Activated T-cell treated with anti-CD3 and anti-CD28 coated beads for 1 hour (primary cell): ENCODE measurements around the gene MIPEP.
"Not testable (repeated sequence)": the region's sequence is repeated elsewhere in the genome, so short reads cannot be mapped to it uniquely, and the experiment has no call there.

Experiments used
- DNase-seq: peaks from one replicate; pipeline ENCODE4 v3.0.0-alpha.2; 2020; ENCODE audit warnings: low read depth

Gene MIPEP

GRCh38 chr13:23888658-23889614, at the start of gene MIPEP:
TSS of gene MIPEP (minus strand) at chr13:23889400. CDS start at chr13:23889320, 80 bp downstream.
- peak; percentile 81 for DNase-seq

GRCh38 chr13:23934520-23934919, 45.3 kb upstream of the MIPEP start:
- DNase-seq, result no peak

- DNase-seq, result no peak
Measured at GRCh38 chr13:23928985-23929384, 39.8 kb upstream of the MIPEP start.

GRCh38 chr13:23923031-23923430, 33.8 kb upstream of the MIPEP start:
- DNase-seq, result no peak

GRCh38 chr13:23922005-23922932, 33.1 kb upstream of the MIPEP start:
- no peak for DNase-seq

- no peak for DNase-seq
Measured at GRCh38 chr13:23921451-23921888, 32.3 kb upstream of the MIPEP start.

GRCh38 chr13:23919006-23919405, 29.8 kb upstream of the MIPEP start:
- no peak for DNase-seq

- DNase-seq, result no peak
Measured at GRCh38 chr13:23918208-23918607, 29.0 kb upstream of the MIPEP start.

- DNase-seq, result no peak
Measured at GRCh38 chr13:23915308-23915707, 26.1 kb upstream of the MIPEP start.

GRCh38 chr13:23912469-23912868, 23.3 kb upstream of the MIPEP start:
- no peak for DNase-seq

GRCh38 chr13:23909606-23910005, 20.4 kb upstream of the MIPEP start:
- no peak for DNase-seq

GRCh38 chr13:23905766-23906165, 16.6 kb upstream of the MIPEP start:
- DNase-seq, result no peak

GRCh38 chr13:23903906-23904280, 14.7 kb upstream of the MIPEP start:
- DNase-seq, result no peak

GRCh38 chr13:23902975-23903905, 14.0 kb upstream of the MIPEP start:
- no peak for DNase-seq

GRCh38 chr13:23901365-23901764, 12.2 kb upstream of the MIPEP start:
- DNase-seq, result no peak

- no peak for DNase-seq
Measured at GRCh38 chr13:23899555-23899954, 10.4 kb upstream of the MIPEP start.

- no peak for DNase-seq
Measured at GRCh38 chr13:23898101-23898500, 8.9 kb upstream of the MIPEP start.

GRCh38 chr13:23897452-23897919, 8.3 kb upstream of the MIPEP start, which contains the start of gene C1QTNF9B:
TSS of gene C1QTNF9B (minus strand) at chr13:23897502.
- DNase-seq, result not testable (repeated sequence)

GRCh38 chr13:23894746-23895145, 5.5 kb upstream of the MIPEP start:
- DNase-seq, result not testable (repeated sequence)

- not testable (repeated sequence) for DNase-seq
Measured at GRCh38 chr13:23893791-23894190, 4.6 kb upstream of the MIPEP start.
